SK-N-MC (cell line): ENCODE measurements around the gene COBL.

Source experiments
- DNase-seq: peaks from one replicate; pipeline ENCODE4 v3.0.0-alpha.2; 2011; ENCODE audit warnings: low read depth, low spot score
- H3K27ac ChIP-seq: fragments of 200-600 bp; sonication (generic); 2 replicates; pipeline ENCODE4 v1.5.1; 2016; ENCODE audit warnings: mixed run types
- H3K36me3 ChIP-seq: fragments of 200-600 bp; sonication (generic); 2 replicates; pipeline ENCODE4 v1.6.1; 2017; ENCODE audit warnings: antibody characterized with exemption, low read length, mixed read lengths; ENCODE audit not compliant: insufficient read depth
- H3K4me3 ChIP-seq: fragments of 200-600 bp; sonication (generic); 2 replicates; pipeline ENCODE4 v1.5.1; 2016
- H3K9ac ChIP-seq: fragments of 200-600 bp; sonication (generic); 2 replicates; pipeline ENCODE4 v1.8.0; 2017; ENCODE audit warnings: mixed run types, mixed read lengths; ENCODE audit not compliant: insufficient read length
- H3K9me3 ChIP-seq: fragments of 200-600 bp; sonication (generic); 2 replicates; pipeline ENCODE4 v1.6.1; 2017; ENCODE audit warnings: low read depth, mild to moderate bottlenecking, antibody characterized with exemption, low read length, moderate library complexity, mixed read lengths
- EZH2 ChIP-seq: fragments of 200-600 bp; sonication (generic); IDR thresholded peaks from one replicate; pipeline ENCODE4 v1.6.1; 2017; ENCODE audit warnings: antibody characterized with exemption
- FOXP2 ChIP-seq: optimal IDR thresholded peaks from 2 replicates; pipeline ENCODE3; 2011; ENCODE audit warnings: mild to moderate bottlenecking, moderate library complexity; ENCODE audit not compliant: insufficient read depth; ENCODE audit errors: extremely low read length, control extremely low read depth
- POLR2AphosphoS5 ChIP-seq: IDR thresholded peaks from 2 replicates; pipeline ENCODE4 v1.6.1; 2012; ENCODE audit warnings: mild to moderate bottlenecking, low read depth, low read length, borderline replicate concordance

COBL gene

GRCh38 chr7:51269911-51270310, 46.7 kb downstream of the COBL start:
- DNase-seq: no peak
- Histone ChIP-seq H3K9ac (no peak overlapping the region), H3K27ac (no peak overlapping the region), H3K4me3 (no peak overlapping the region), H3K9me3 (no peaks in the 10 kb centered on the region), H3K36me3 (no peaks in the 10 kb centered on the region)
- no peak for TF ChIP-seq EZH2

- Histone ChIP-seq H3K27ac (no peak overlapping the region), H3K36me3 (no peaks in the 10 kb centered on the region)
Observed at GRCh38 chr7:51269321-51269720, 47.3 kb downstream of the COBL start.

DNA sequence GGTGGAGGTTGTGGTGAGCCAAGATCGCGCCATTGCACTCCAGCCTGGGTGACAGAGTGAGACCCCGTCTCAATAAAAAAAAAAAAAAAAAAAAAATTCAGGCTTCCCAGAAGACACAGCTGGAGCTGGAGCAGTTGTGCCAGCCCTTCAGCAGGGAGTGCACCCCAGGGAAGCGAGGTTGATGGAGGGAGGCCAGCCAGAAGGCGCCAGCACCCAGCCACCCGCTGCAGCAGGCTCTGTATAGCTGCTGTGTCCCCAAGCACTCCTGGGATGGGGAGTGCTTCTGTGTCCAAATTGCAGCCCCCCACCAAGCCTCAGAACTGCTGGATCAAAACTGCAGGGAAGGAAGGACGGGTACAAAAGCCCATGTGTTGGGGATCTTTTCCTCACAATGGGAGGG, 47.8 kb downstream of the COBL start:
- H3K9me3 ChIP-seq: no peaks in the 10 kb centered on the region

More at GRCh38 chr7:51269321-51269720, 47.3 kb downstream of the COBL start:
- H3K9ac ChIP-seq: no peak overlapping the region
- H3K9me3 ChIP-seq: no peaks in the 10 kb centered on the region
- no peak overlapping the region for H3K4me3 ChIP-seq
- DNase-seq: no peak
- no peak for TF ChIP-seq FOXP2
- no peak for TF ChIP-seq POLR2AphosphoS5
- no peak for TF ChIP-seq EZH2

DNA sequence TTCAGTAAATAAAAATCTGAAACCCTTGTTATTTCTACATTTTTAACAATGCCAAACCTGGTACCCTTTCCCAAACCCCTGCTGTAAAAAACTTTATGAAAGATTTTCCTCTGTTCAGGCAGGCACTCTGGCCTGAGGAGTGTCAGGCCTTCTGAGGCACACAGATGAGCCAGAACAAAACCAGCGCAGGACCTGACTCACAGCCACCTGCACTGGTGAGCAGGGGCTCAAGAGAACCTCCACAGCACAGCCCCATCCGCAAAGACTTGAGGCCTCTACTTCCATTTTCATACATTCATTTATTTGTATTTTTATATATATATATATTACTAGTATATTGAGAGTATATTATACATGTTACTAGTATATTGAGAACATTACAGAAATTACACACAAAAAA, 49.4 kb downstream of the COBL start:
- no peak for DNase-seq
- Histone ChIP-seq H3K4me3 (no peak overlapping the region), H3K9ac (no peak overlapping the region), H3K36me3 (no peaks in the 10 kb centered on the region), H3K27ac (no peak overlapping the region), H3K9me3 (no peaks in the 10 kb centered on the region)
- TF ChIP-seq POLR2AphosphoS5 (no peak), FOXP2 (no peak), EZH2 (no peak)

More for the DNA sequence above, 47.8 kb downstream of the COBL start:
- Histone ChIP-seq H3K27ac (no peak overlapping the region), H3K9ac (no peak overlapping the region), H3K36me3 (no peaks in the 10 kb centered on the region), H3K4me3 (no peak overlapping the region)
- no peak for DNase-seq
- TF ChIP-seq EZH2 (no peak), POLR2AphosphoS5 (no peak), FOXP2 (no peak)

- Histone ChIP-seq H3K27ac (no peak overlapping the region), H3K36me3 (no peaks in the 10 kb centered on the region), H3K4me3 (no peak overlapping the region), H3K9me3 (no peaks in the 10 kb centered on the region), H3K9ac (no peak overlapping the region)
- DNase-seq: no peak
- TF ChIP-seq POLR2AphosphoS5 (no peak), EZH2 (no peak), FOXP2 (no peak)
Observed at GRCh38 chr7:51265066-51265907, 51.3 kb downstream of the COBL start.

GRCh38 chr7:51263631-51264484, 52.8 kb downstream of the COBL start:
- Histone ChIP-seq H3K4me3 (no peak overlapping the region), H3K36me3 (no peaks in the 10 kb centered on the region), H3K27ac (no peak overlapping the region), H3K9me3 (no peaks in the 10 kb centered on the region), H3K9ac (no peak overlapping the region)
- no peak for TF ChIP-seq EZH2
- DNase-seq: no peak

GRCh38 chr7:51262796-51263531, 53.6 kb downstream of the COBL start:
- TF ChIP-seq EZH2 (no peak), FOXP2 (no peak), POLR2AphosphoS5 (no peak)
- H3K27ac ChIP-seq: no peak overlapping the region
- H3K9me3 ChIP-seq: no peaks in the 10 kb centered on the region
- no peaks in the 10 kb centered on the region for H3K36me3 ChIP-seq
- no peak overlapping the region for H3K9ac ChIP-seq
- no peak for DNase-seq
- H3K4me3 ChIP-seq: no peak overlapping the region
